HCT116 (cell line): ENCODE results near the gene MTG2. TPM values are rescaled to one million over a fixed set of nuclear protein-coding genes. Genes with fewer than 3 reads are reported as not detected.

Experiments
- ATAC-seq: fragments of 200-7000 bp; cut with Tn5 transposase; 2 replicates; pipeline ENCODE4 v1.9.1; 2020; ENCODE audit warnings: mild to moderate bottlenecking, moderate library complexity
- BruUV-seq: library from RNA; stranded (reverse); fragments of 400-500 nt; replicated peaks from 2 replicates; lab custom pipeline; 2021; lab: Mats Ljungman, UMichigan
- CTCF ChIA-PET: fragments of 300-600 bp; sonication (Branson Sonifier 250); formaldehyde crosslinking; loops from one replicate; lab custom pipeline; 2021; ENCODE audit warnings: antibody characterized with exemption; lab: Charles Lee
- POLR2A ChIA-PET: fragments of 300-600, 350-600 bp; sonication (Branson Sonifier 250); formaldehyde crosslinking; loops from one replicate; lab custom pipeline; 2021; ENCODE audit warnings: antibody characterized with exemption; lab: Charles Lee
- RAD21 ChIA-PET, 2 experiments: fragments of 300-600 bp; sonication (Branson Sonifier 250); formaldehyde crosslinking; loops; one replicate each; lab custom pipeline; 2023; ENCODE audit warnings: low total read pairs in 2 of 2; ENCODE audit not compliant: uncharacterized antibody in 2 of 2, unreplicated experiment in 2 of 2, low non-redundant PET in 1 of 2; lab: Charles Lee
- DNase-seq: peaks from one replicate; pipeline ENCODE4 v3.0.0-alpha.2; 2010; ENCODE audit warnings: low read depth, low spot score
- H2AFZ ChIP-seq: fragments of 200-600 bp; shearing (Covaris generic), sonication (generic); 2 replicates; pipeline ENCODE4 v1.6.1; 2017; ENCODE audit warnings: low read depth, mixed run types, mixed read lengths, antibody characterized with exemption, low read length; ENCODE audit not compliant: poor library complexity, severe bottlenecking
- H3K27ac ChIP-seq: 2 replicates; pipeline ENCODE4 v1.5.1; 2012; ENCODE audit warnings: low read depth, low read length
- H3K27me3 ChIP-seq: fragments of 200-600 bp; sonication (generic); 2 replicates; pipeline ENCODE4 v1.6.1; 2016; ENCODE audit warnings: mixed run types, low read length, mixed read lengths; ENCODE audit not compliant: insufficient read depth
- H3K36me3 ChIP-seq, 2 experiments: fragments of 200-500 bp in 1 of 2; fragments of 200-600 bp in 1 of 2; sonication (Bioruptor generic) in 1 of 2; sonication (generic) in 1 of 2; 2 replicates each; pipeline versions ENCODE4 v1.5.1 to v1.6.1; 2014 to 2016; ENCODE audit warnings: low read length in 2 of 2, inconsistent platforms in 1 of 2, mixed read lengths in 1 of 2, mixed run types in 1 of 2; ENCODE audit not compliant: insufficient read depth in 2 of 2, control insufficient read depth in 1 of 2
- H3K4me1 ChIP-seq, 2 experiments: fragments of 200-600 bp in 1 of 2; sonication (generic) in 1 of 2; 2 replicates each; pipeline versions ENCODE4 v1.5.1 to v1.6.1; 2012 to 2017; ENCODE audit warnings: low read length in 2 of 2, inconsistent platforms in 1 of 2, mild to moderate bottlenecking in 1 of 2, mixed read lengths in 1 of 2, mixed run types in 1 of 2, moderate library complexity in 1 of 2; ENCODE audit not compliant: insufficient read depth in 2 of 2, control insufficient read depth in 1 of 2
- H3K4me2 ChIP-seq: fragments of 200-600 bp; sonication (generic); 2 replicates; pipeline ENCODE4 v1.6.1; 2017; ENCODE audit warnings: mixed run types, low read length, mixed read lengths
- H3K4me3 ChIP-seq, 2 experiments: fragments of 200-600 bp in 1 of 2; sonication (generic) in 1 of 2; replicated peaks in 1 of 2; 2 replicates each; pipeline ENCODE4 v1.5.1; 2011 to 2016; ENCODE audit warnings: low read length in 2 of 2, control low read depth in 1 of 2, low read depth in 1 of 2, mild to moderate bottlenecking in 1 of 2, mixed read lengths in 1 of 2, mixed run types in 1 of 2
- H3K79me2 ChIP-seq: fragments of 200-600 bp; sonication (generic); 2 replicates; pipeline ENCODE4 v1.6.1; 2017; ENCODE audit warnings: mild to moderate bottlenecking, mixed run types, low read length, moderate library complexity, mixed read lengths; ENCODE audit not compliant: insufficient read depth
- H3K9ac ChIP-seq: fragments of 200-600 bp; sonication (generic); 2 replicates; pipeline ENCODE4 v1.6.1; 2016; ENCODE audit warnings: low read length, mixed read lengths
- H3K9me2 ChIP-seq: fragments of 200-600 bp; sonication (generic), shearing (Covaris generic); 2 replicates; pipeline ENCODE4 v1.6.1; 2017; ENCODE audit warnings: mixed run types, mild to moderate bottlenecking, moderate library complexity; ENCODE audit not compliant: insufficient read depth
- H3K9me3 ChIP-seq, 2 experiments: fragments of 200-500 bp in 1 of 2; fragments of 200-600 bp in 1 of 2; sonication (Bioruptor generic) in 1 of 2; sonication (generic) in 1 of 2; 2 replicates each; pipeline ENCODE4 v1.6.1; 2014 to 2017; ENCODE audit warnings: low read length in 2 of 2, mixed read lengths in 2 of 2, inconsistent platforms in 1 of 2, low read depth in 1 of 2, mild to moderate bottlenecking in 1 of 2, mixed run types in 1 of 2, moderate library complexity in 1 of 2; ENCODE audit not compliant: control insufficient read depth in 1 of 2, insufficient read depth in 1 of 2
- H4K20me1 ChIP-seq: fragments of 200-600 bp; sonication (generic), shearing (Covaris generic); 2 replicates; pipeline ENCODE4 v1.6.1; 2017; ENCODE audit warnings: mixed run types, mild to moderate bottlenecking, moderate library complexity; ENCODE audit not compliant: insufficient read depth
- CEBPB ChIP-seq: IDR thresholded peaks from 2 replicates; pipeline ENCODE4 v1.6.1; 2012; ENCODE audit warnings: low read depth
- EGR1 ChIP-seq: IDR thresholded peaks from 2 replicates; pipeline ENCODE4 v1.6.1; 2012; ENCODE audit warnings: low read depth
- EZH2 ChIP-seq: fragments of 200-600 bp; sonication (generic); IDR thresholded peaks from 2 replicates; pipeline ENCODE4 v1.6.1; 2017; ENCODE audit warnings: antibody characterized with exemption, mixed run types
- EZH2phosphoT487 ChIP-seq: fragments of 200-600 bp; IDR thresholded peaks from 2 replicates; pipeline ENCODE4 v1.6.1; 2018; ENCODE audit warnings: antibody characterized with exemption, borderline replicate concordance
- MAX ChIP-seq: IDR thresholded peaks from 2 replicates; pipeline ENCODE4 v1.6.1; 2012
- POLR2A ChIP-seq: IDR thresholded peaks from 2 replicates; pipeline ENCODE4 v1.7.0; 2011; ENCODE audit warnings: borderline replicate concordance; ENCODE audit not compliant: insufficient read depth, insufficient read length; ENCODE audit errors: extremely low read depth
- POLR2AphosphoS5 ChIP-seq: IDR thresholded peaks from 2 replicates; pipeline ENCODE4 v1.6.1; 2011; ENCODE audit warnings: mild to moderate bottlenecking, low read depth, low read length, moderate library complexity
- RAD21 ChIP-seq: IDR thresholded peaks from 2 replicates; pipeline ENCODE4 v1.6.1; 2012; ENCODE audit warnings: low read depth, mild to moderate bottlenecking
- REST ChIP-seq: IDR thresholded peaks from 2 replicates; pipeline ENCODE4 v1.6.1; 2012; ENCODE audit warnings: low read depth
- SIN3A ChIP-seq: IDR thresholded peaks from 2 replicates; pipeline ENCODE4 v1.6.1; 2012; ENCODE audit warnings: low read depth
- SRF ChIP-seq: IDR thresholded peaks from 2 replicates; pipeline ENCODE4 v1.6.1; 2012; ENCODE audit warnings: low read depth
- TCF7L2 ChIP-seq: IDR thresholded peaks from 2 replicates; pipeline ENCODE4 v1.7.0; 2011; ENCODE audit warnings: borderline replicate concordance, inconsistent platforms; ENCODE audit not compliant: insufficient read depth, insufficient read length; ENCODE audit errors: extremely low read depth
- YY1 ChIP-seq: IDR thresholded peaks from 2 replicates; pipeline ENCODE4 v1.6.1; 2011; ENCODE audit warnings: low read length, low read depth, moderate library complexity, mild to moderate bottlenecking; ENCODE audit not compliant: insufficient replicate concordance; ENCODE audit errors: extremely low read depth
- ZFX ChIP-seq: fragments of 450-650 bp; IDR thresholded peaks from 2 replicates; pipeline ENCODE4 v1.6.1; 2017
- intact Hi-C: fragments of 100-400 bp; cut with micrococcal nuclease; formaldehyde crosslinking; loops from 2 replicates; pipeline ENCODE4 v1.10.0; 2022
- total RNA-seq: library from RNA; stranded (reverse); gene quantifications from one replicate; pipeline ENCODE4 v1.2.1, GENCODE V29; 2021; ENCODE audit not compliant: unreplicated experiment
- TF ChIP-seq, protein P1 (sequence below), 3 experiments: fragments of 200-600 bp in 1 of 3; sonication (generic) in 1 of 3; IDR thresholded peaks in 2 of 3; conservative IDR thresholded peaks in 1 of 3; 2 replicates each; pipeline ENCODE4 v1.5.1; 2012 to 2017; ENCODE audit warnings: low read depth in 2 of 3, low read length in 2 of 3, antibody characterized with exemption in 1 of 3, borderline replicate concordance in 1 of 3, control low read depth in 1 of 3, mild to moderate bottlenecking in 1 of 3, mixed read lengths in 1 of 3, mixed run types in 1 of 3, moderate library complexity in 1 of 3; ENCODE audit not compliant: insufficient read depth in 1 of 3
- TF ChIP-seq, protein P2 (sequence below): IDR thresholded peaks from 2 replicates; pipeline ENCODE4 v1.6.1; 2012

MTG2 gene
- total RNA-seq, 1 experiment from 2014 or later, result 43.3 TPM

- TF ChIP-seq REST (no peak), EZH2phosphoT487 (no peak)
These were observed 48.5 kb downstream of the MTG2 start (continued) for GRCh38 chr20:62231292-62231691.

- H3K79me2 ChIP-seq, result no peaks in the 10 kb centered on the region
- no peak overlapping the region for H3K4me3 ChIP-seq
- BruUV-seq, result no TSS peak
- intact Hi-C loops, result no loop called here
- H3K27ac ChIP-seq, result no peak overlapping the region
- DNase-seq, result no peak
- RAD21 ChIA-PET, result no interaction called here
- H3K4me1 ChIP-seq, result peaks cover 0 to 21% of the 10 kb centered on the region in 2 experiments; a peak in 2 of 4 replicates
- no peaks in the 10 kb centered on the region for H3K9me3 ChIP-seq
- H3K9me2 ChIP-seq, result no peaks in the 10 kb centered on the region
- POLR2A ChIA-PET, result no interaction called here
- no peak overlapping the region for H2AFZ ChIP-seq
- no peaks in the 10 kb centered on the region for H3K27me3 ChIP-seq
- H3K9ac ChIP-seq, result no peak overlapping the region
- ATAC-seq, result no peak
- CTCF ChIA-PET, result no interaction called here
- no peaks in the 10 kb centered on the region for H4K20me1 ChIP-seq
- no peak overlapping the region for H3K4me2 ChIP-seq
- H3K36me3 ChIP-seq, result no peaks in the 10 kb centered on the region
- TF ChIP-seq POLR2AphosphoS5 (no peak), EZH2 (no peak), TCF7L2 (no peak), SIN3A (no peak), CEBPB (no peak), SRF (no peak), EZH2phosphoT487 (no peak), EGR1 (no peak), RAD21 (no peak), YY1 (no peak), POLR2A (no peak), ZFX (no peak), REST (no peak), MAX (no peak)
- TF ChIP-seq, protein P1, sequence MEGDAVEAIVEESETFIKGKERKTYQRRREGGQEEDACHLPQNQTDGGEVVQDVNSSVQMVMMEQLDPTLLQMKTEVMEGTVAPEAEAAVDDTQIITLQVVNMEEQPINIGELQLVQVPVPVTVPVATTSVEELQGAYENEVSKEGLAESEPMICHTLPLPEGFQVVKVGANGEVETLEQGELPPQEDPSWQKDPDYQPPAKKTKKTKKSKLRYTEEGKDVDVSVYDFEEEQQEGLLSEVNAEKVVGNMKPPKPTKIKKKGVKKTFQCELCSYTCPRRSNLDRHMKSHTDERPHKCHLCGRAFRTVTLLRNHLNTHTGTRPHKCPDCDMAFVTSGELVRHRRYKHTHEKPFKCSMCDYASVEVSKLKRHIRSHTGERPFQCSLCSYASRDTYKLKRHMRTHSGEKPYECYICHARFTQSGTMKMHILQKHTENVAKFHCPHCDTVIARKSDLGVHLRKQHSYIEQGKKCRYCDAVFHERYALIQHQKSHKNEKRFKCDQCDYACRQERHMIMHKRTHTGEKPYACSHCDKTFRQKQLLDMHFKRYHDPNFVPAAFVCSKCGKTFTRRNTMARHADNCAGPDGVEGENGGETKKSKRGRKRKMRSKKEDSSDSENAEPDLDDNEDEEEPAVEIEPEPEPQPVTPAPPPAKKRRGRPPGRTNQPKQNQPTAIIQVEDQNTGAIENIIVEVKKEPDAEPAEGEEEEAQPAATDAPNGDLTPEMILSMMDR (IDR thresholded peaks at IDR 0.05 in 2 of 3, conservative IDR thresholded peaks at IDR 0.05 in 1 of 3; ENCODE audit: borderline replicate concordance in 1 of 3, insufficient read depth in 1 of 3, low read depth in 2 of 3, low read length in 2 of 3), result no peak
- TF ChIP-seq, protein P2, sequence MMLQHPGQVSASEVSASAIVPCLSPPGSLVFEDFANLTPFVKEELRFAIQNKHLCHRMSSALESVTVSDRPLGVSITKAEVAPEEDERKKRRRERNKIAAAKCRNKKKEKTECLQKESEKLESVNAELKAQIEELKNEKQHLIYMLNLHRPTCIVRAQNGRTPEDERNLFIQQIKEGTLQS, result no peak
These were observed 49.4 kb downstream of the MTG2 start for GRCh38 chr20:62232194-62232593.
